Stomach (tissue), 19 donors: ENCODE data around the gene LCN10. TPM values are rescaled to one million over a fixed set of nuclear protein-coding genes. Genes with fewer than 3 reads are reported as not detected.
"Not testable (repeated sequence)": the region's sequence is repeated elsewhere in the genome, so short reads cannot be mapped to it uniquely, and the experiment has no call there.

Experiments
- DNase-seq, 2 donors: peaks; one replicate each; pipeline versions ENCODE4 v3.0.0 to v3.0.0-alpha.2; 2013 to 2019
- H3K27ac ChIP-seq, 5 donors: fragments of 200-600 bp in 4 of 5; sonication (generic) in 4 of 5; one replicate each; pipeline ENCODE4 v1.5.1; 2013 to 2019; ENCODE audit warnings: mild to moderate bottlenecking in 1 of 5, moderate library complexity in 1 of 5
- H3K27me3 ChIP-seq, 3 donors: fragments of 200-600 bp; sonication (generic); one replicate each; pipeline ENCODE4 v1.5.1; 2017 to 2019; ENCODE audit warnings: mixed run types in 1 of 3
- H3K36me3 ChIP-seq, 4 donors: fragments of 200-600 bp; sonication (generic); 1 replicate in 3 of 4; 2 replicates in 1 of 4; pipeline ENCODE4 v1.5.1; 2016 to 2019
- H3K4me1 ChIP-seq, 4 donors: fragments of 200-600 bp; sonication (generic); one replicate each; pipeline ENCODE4 v1.5.1; 2016 to 2019
- H3K4me3 ChIP-seq, 4 donors: fragments of 200-600 bp; sonication (generic) in 3 of 4; one replicate each; pipeline ENCODE4 v1.5.1; 2016 to 2019; ENCODE audit warnings: mild to moderate bottlenecking in 1 of 4
- H3K9me3 ChIP-seq, 4 donors: fragments of 200-600 bp; sonication (generic); one replicate each; pipeline ENCODE4 v1.5.1; 2016 to 2019
- CTCF ChIP-seq, 7 experiments: fragments of 450-650 bp in 4 of 7; fragments of 200-600 bp in 3 of 7; sonication (generic) in 3 of 7; IDR thresholded peaks; one replicate each; pipeline ENCODE4 v1.5.1; 2016 to 2019; ENCODE audit warnings: antibody characterized with exemption in 7 of 7, control low read depth in 2 of 7, mild to moderate bottlenecking in 1 of 7
- EP300 ChIP-seq: sonication (generic); formaldehyde crosslinking; IDR thresholded peaks from one replicate; pipeline ENCODE4 v1.6.1; 2017; ENCODE audit warnings: antibody characterized with exemption
- POLR2A ChIP-seq, 4 donors: fragments of 450-650 bp; IDR thresholded peaks; one replicate each; pipeline ENCODE4 v1.6.1; 2016; ENCODE audit warnings: antibody characterized with exemption in 4 of 4, control low read depth in 2 of 4, mild to moderate bottlenecking in 1 of 4, moderate library complexity in 1 of 4
- POLR2AphosphoS5 ChIP-seq, 3 donors: sonication (generic); formaldehyde crosslinking; IDR thresholded peaks; one replicate each; pipeline ENCODE4 v1.6.1; 2016; ENCODE audit warnings: antibody characterized with exemption in 3 of 3
- WGBS, 5 donors: extraction: QIAGEN DNeasy Blood & Tissue Kit in 3 of 5; methylation state at CpG; one replicate each; pipeline versions ENCODE4 v1.1.5 to v1.1.7; 2013 to 2018; 5-methylcytosine and 5-hydroxymethylcytosine counted together
- intact Hi-C: fragments of 100-400 bp; cut with DNase I; formaldehyde crosslinking; loops from one replicate; pipeline ENCODE4 v1.15.1; 2023; ENCODE audit warnings: low total_unique reads
- long read RNA-seq, 10 donors: transcript quantifications; one replicate each; lab custom pipeline, GENCODE V29; 2026
- polyA plus RNA-seq, 3 donors: library from polyadenylated mRNA; stranded (reverse); fragments of 200-250 nt; gene quantifications; one replicate each; pipeline ENCODE4 v1.2.3, GENCODE V29; 2013
- total RNA-seq, 5 donors: library from RNA; depleted of rRNA; stranded (reverse); fragments of >200 nt; gene quantifications; one replicate each; pipeline versions ENCODE4 v1.1.0 to v1.2.3, GENCODE V29; 2014 to 2016
- donor health status: healthy with polysubstance abuse.
- donor health status: Bipolar disorder and iron deficiency.
- donor health status: healthy.

The LCN10 gene
- total RNA-seq (10 to 100 TPM in 1 of 5 donors, 1 to 10 TPM in 3, under 1 TPM in 1; 0.58 to 25.5 (median 4.9) TPM), polyA plus RNA-seq (10 to 100 TPM in 2 of 3 donors, 1 to 10 TPM in 1; 7.7 to 18.4 (median 10.2) TPM)
- long read RNA-seq, donor 1: 0 reads
- long read RNA-seq, donor 2: 0 reads
- long read RNA-seq, donor 3: 0 reads
- long read RNA-seq, donor 4: 0 reads
- long read RNA-seq, donor 5: 0 reads
- long read RNA-seq, donor 6: 0 reads
- long read RNA-seq, donor 7: 0 reads
- long read RNA-seq, donor 8: 0 reads
- long read RNA-seq, donor 9: 0 reads
- long read RNA-seq, donor 10: 0 reads

GRCh38 chr9:136742591-136743391, at the start of gene LCN10:
Gene LCN10 (minus strand): TSS chr9:136742940. CDS start chr9:136742903, 37 bp downstream.
- H3K4me1 ChIP-seq: peaks cover 22 to 30% (median 28%) of the 10 kb centered on the region in 4 donors
- TF ChIP-seq POLR2A (IDR thresholded peaks at IDR 0.05) (no peak), CTCF (IDR thresholded peaks at IDR 0.05) (peak in 1 of 7 experiments; percentile 14), EP300 (no peak), POLR2AphosphoS5 (IDR thresholded peaks at IDR 0.05) (no peak)
- DNase-seq: peak in 1 of 2 donors; percentile 79
- H3K27me3 ChIP-seq: peaks cover 3 to 65% (median 43%) of the 10 kb centered on the region in 3 donors
- 27 to 47% (median 29%) methylated on average over 16 to 25 of the region's 25 CpGs for WGBS, 5 donors
- no peaks in the 10 kb centered on the region for H3K9me3 ChIP-seq
- intact Hi-C loops: no loop called here
- peak within 1 kb of the TSS in 3 of 4 donors; percentile 16 to 31 (median 23) for H3K4me3 ChIP-seq
- peak within 1 kb of the TSS in 1 of 5 donors; percentile 10 for H3K27ac ChIP-seq
- no peaks in the 10 kb centered on the region for H3K36me3 ChIP-seq

- intact Hi-C loops: no loop called here
- Histone ChIP-seq H3K27ac (peak overlapping the region; percentile 91 to 98 (median 97)), H3K4me1 (peaks cover 32 to 73% (median 65%) of the 10 kb centered on the region in 4 donors), H3K4me3 (peak overlapping the region; percentile 54 to 75 (median 62)), H3K27me3 (peaks cover 0 to 9% (median 0%) of the 10 kb centered on the region in 3 donors), H3K36me3 (peaks cover 0 to 22% (median 10%) of the 10 kb centered on the region in 4 donors), H3K9me3 (no peaks in the 10 kb centered on the region)
- 2 to 6% (median 3%) methylated on average over 18 to 29 of the region's 29 CpGs for WGBS, 5 donors
- TF ChIP-seq POLR2AphosphoS5 (IDR thresholded peaks at IDR 0.05) (peak in 2 of 3 donors; percentile 7 to 53), EP300 (no peak), POLR2A (IDR thresholded peaks at IDR 0.05) (no peak), CTCF (IDR thresholded peaks at IDR 0.05) (peak in 6 of 7 experiments; percentile 22 to 95 (median 94))
- DNase-seq: peak; percentile 84 to 92
These were observed 49.0 kb upstream of the LCN10 start for GRCh38 chr9:136791516-136792276.

GRCh38 chr9:136790640-136791515, 48.1 kb upstream of the LCN10 start, which contains the start of gene TMEM141:
Gene TMEM141 (plus strand): TSS chr9:136791344. CDS start chr9:136791371, 27 bp downstream.
- peaks cover 0 to under 1% (median 0%) of the 10 kb centered on the region in 3 donors for H3K27me3 ChIP-seq
- peaks cover 23 to 65% (median 61%) of the 10 kb centered on the region in 4 donors for H3K4me1 ChIP-seq
- intact Hi-C loops: no loop called here
- 0 to 1% (median 1%) methylated on average over 31 to 70 of the region's 70 CpGs for WGBS, 5 donors
- no peaks in the 10 kb centered on the region for H3K9me3 ChIP-seq
- H3K36me3 ChIP-seq: peaks cover 0 to 22% (median 10%) of the 10 kb centered on the region in 4 donors
- peak; percentile 100 for DNase-seq
- TF ChIP-seq POLR2AphosphoS5 (IDR thresholded peaks at IDR 0.05): peak; percentile 55 to 95 (median 86)
- TF ChIP-seq EP300: no peak
- peak in 2 of 4 donors; percentile 46 to 61 for TF ChIP-seq POLR2A (IDR thresholded peaks at IDR 0.05)
- H3K4me3 ChIP-seq: peak within 1 kb of the TSS; percentile 54 to 75 (median 62)
- peak within 1 kb of the TSS; percentile 91 to 98 (median 97) for H3K27ac ChIP-seq

GRCh38 chr9:136789523-136789937, 46.8 kb upstream of the LCN10 start:
- no peaks in the 10 kb centered on the region for H3K27me3 ChIP-seq
- H3K9me3 ChIP-seq: no peaks in the 10 kb centered on the region
- peaks cover 0 to 22% (median 10%) of the 10 kb centered on the region in 4 donors for H3K36me3 ChIP-seq
- no peak for DNase-seq
- peaks cover 22 to 58% (median 53%) of the 10 kb centered on the region in 4 donors for H3K4me1 ChIP-seq
- H3K27ac ChIP-seq: peak overlapping the region; percentile 47 to 98 (median 91)
- H3K4me3 ChIP-seq: no peak overlapping the region
- WGBS, 5 donors: 28 to 67% (median 41%) methylated on average over 3 of the region's 3 CpGs
- intact Hi-C loops: loop anchor here (5.0 kb wide), 1 partner anchor 248 kb away; no protein-coding TSS in a partner anchor
- no peak for TF ChIP-seq POLR2A (IDR thresholded peaks at IDR 0.05)
- no peak for TF ChIP-seq POLR2AphosphoS5 (IDR thresholded peaks at IDR 0.05)
- no peak for TF ChIP-seq EP300
- no peak for TF ChIP-seq CTCF (IDR thresholded peaks at IDR 0.05)

GRCh38 chr9:136788644-136789522, 46.1 kb upstream of the LCN10 start:
- intact Hi-C loops: loop anchor here (5.0 kb wide), 1 partner anchor 248 kb away; no protein-coding TSS in a partner anchor
- DNase-seq: peak in 1 of 2 donors; percentile 59
- Histone ChIP-seq H3K4me1 (peaks cover 22 to 58% (median 52%) of the 10 kb centered on the region in 4 donors), H3K27ac (peak overlapping the region; percentile 7 to 91 (median 47)), H3K36me3 (peaks cover 0 to 16% (median 10%) of the 10 kb centered on the region in 4 donors)
- not testable (repeated sequence) for H3K4me3 ChIP-seq, H3K9me3 ChIP-seq, H3K27me3 ChIP-seq
- 32 to 56% (median 42%) methylated on average over 27 of the region's 27 CpGs for WGBS, 5 donors
